Endothelial cell of umbilical vein (primary cell): ENCODE data around the gene ANAPC7. TPM values are rescaled to one million over a fixed set of nuclear protein-coding genes. Genes with fewer than 3 reads are reported as not detected.

Experiments
- BruUV-seq: library from RNA; stranded (reverse); fragments of 400-500 nt; replicated peaks from 2 replicates; lab custom pipeline; 2021; lab: Mats Ljungman, UMichigan
- CTCF ChIA-PET: fragments of 300-600, 350-600 bp; sonication (Branson Sonifier 250); formaldehyde crosslinking; loops from one replicate; lab custom pipeline; 2021; ENCODE audit warnings: antibody characterized with exemption, inconsistent platforms; lab: Charles Lee
- POLR2A ChIA-PET: fragments of 300-600, 350-600 bp; sonication (Branson Sonifier 250); formaldehyde crosslinking; loops from one replicate; lab custom pipeline; 2021; ENCODE audit warnings: antibody characterized with exemption, inconsistent platforms; lab: Charles Lee
- DNase-seq: peaks from one replicate; pipeline ENCODE4 v3.0.0-alpha.2; 2011; ENCODE audit warnings: low read depth, low spot score
- FAIRE-seq: peaks from 2 replicates; lab custom pipeline; 2011; peaks lifted over from hg19 to GRCh38; lab: Jason Lieb, UNC
- H2AFZ ChIP-seq: 2 replicates; pipeline ENCODE4 v1.6.0; 2012; ENCODE audit warnings: low read depth, low read length, control low read depth, inconsistent platforms
- H3K27ac ChIP-seq: 2 replicates; pipeline ENCODE4 v1.5.1; 2011; ENCODE audit warnings: low read depth, mild to moderate bottlenecking, control low read depth, low read length, moderate library complexity; ENCODE audit not compliant: insufficient read depth
- H3K27me3 ChIP-seq, 2 experiments: 2 replicates each; pipeline versions ENCODE4 v1.6.0 to v1.6.1; 2011; ENCODE audit warnings: low read length in 2 of 2, mixed read lengths in 1 of 2; ENCODE audit not compliant: control insufficient read depth in 2 of 2, insufficient read depth in 2 of 2
- H3K36me3 ChIP-seq, 2 experiments: 2 replicates in 1 of 2; 3 replicates in 1 of 2; pipeline ENCODE4 v1.5.1; 2011; ENCODE audit warnings: low read length in 2 of 2, mild to moderate bottlenecking in 1 of 2, moderate library complexity in 1 of 2; ENCODE audit not compliant: control insufficient read depth in 2 of 2, insufficient read depth in 2 of 2; ENCODE audit errors: extremely low read depth in 1 of 2
- H3K4me1 ChIP-seq: 3 replicates; pipeline ENCODE4 v1.5.1; 2011; ENCODE audit warnings: mild to moderate bottlenecking, low read length; ENCODE audit not compliant: control insufficient read depth, insufficient read depth; ENCODE audit errors: extremely low read depth
- H3K4me2 ChIP-seq: 2 replicates; pipeline ENCODE4 v1.6.1; 2011; ENCODE audit warnings: low read length, control low read depth, mixed read lengths; ENCODE audit not compliant: insufficient read depth
- H3K4me3 ChIP-seq, 3 experiments: fragments of 200-600 bp in 1 of 3; sonication (generic), shearing (Covaris generic) in 1 of 3; replicated peaks in 1 of 3; 2 replicates each; pipeline ENCODE4 v1.5.1; 2011 to 2016; ENCODE audit warnings: control low read depth in 3 of 3, low read length in 3 of 3, mild to moderate bottlenecking in 2 of 3, inconsistent platforms in 1 of 3, low read depth in 1 of 3, moderate library complexity in 1 of 3; ENCODE audit not compliant: insufficient read depth in 1 of 3
- H3K79me2 ChIP-seq: 2 replicates; pipeline ENCODE4 v1.6.0; 2012; ENCODE audit warnings: low read length, inconsistent platforms; ENCODE audit not compliant: control insufficient read depth, insufficient read depth
- H3K9ac ChIP-seq: replicated peaks from 2 replicates; pipeline ENCODE3; 2011; ENCODE audit warnings: low read length, control low read depth; ENCODE audit not compliant: insufficient read depth; ENCODE audit errors: extremely low read depth
- H3K9me1 ChIP-seq: replicated peaks from 3 replicates; pipeline ENCODE4 v1.6.0; 2011; ENCODE audit warnings: mild to moderate bottlenecking, low read length; ENCODE audit not compliant: control insufficient read depth, insufficient read depth; ENCODE audit errors: extremely low read depth
- H3K9me3 ChIP-seq: replicated peaks from 2 replicates; pipeline ENCODE4 v1.5.1; 2012; ENCODE audit warnings: low read length, inconsistent platforms; ENCODE audit not compliant: control insufficient read depth, insufficient read depth
- H4K20me1 ChIP-seq: replicated peaks from 2 replicates; pipeline ENCODE3; 2011; ENCODE audit warnings: mild to moderate bottlenecking, low read length; ENCODE audit not compliant: control insufficient read depth, insufficient read depth; ENCODE audit errors: extremely low read depth
- EZH2 ChIP-seq: IDR thresholded peaks from 2 replicates; pipeline ENCODE4 v1.6.1; 2012; ENCODE audit warnings: borderline replicate concordance, low read depth, mild to moderate bottlenecking, moderate library complexity, low read length, inconsistent platforms; ENCODE audit not compliant: severe bottlenecking
- FOS ChIP-seq: IDR thresholded peaks from 2 replicates; pipeline ENCODE4 v1.6.1; 2011; ENCODE audit warnings: mild to moderate bottlenecking, low read length, moderate library complexity, borderline replicate concordance; ENCODE audit not compliant: insufficient read depth
- GATA2 ChIP-seq: IDR thresholded peaks from 2 replicates; pipeline ENCODE4 v1.7.0; 2011; ENCODE audit warnings: low read depth, mild to moderate bottlenecking, moderate library complexity, mixed read lengths, low read length; ENCODE audit not compliant: insufficient read length, insufficient read depth
- JUN ChIP-seq: IDR thresholded peaks from 2 replicates; pipeline ENCODE4 v1.6.1; 2011; ENCODE audit warnings: borderline replicate concordance, low read depth; ENCODE audit not compliant: insufficient read length, insufficient read depth
- MYC ChIP-seq: IDR thresholded peaks from one replicate; pipeline ENCODE4 v1.6.1; 2011; ENCODE audit warnings: mild to moderate bottlenecking, low read depth, low read length
- POLR2A ChIP-seq: IDR thresholded peaks from 2 replicates; pipeline ENCODE4 v1.6.1; 2012; ENCODE audit warnings: low read depth, mild to moderate bottlenecking, control low read depth, low read length
- POLR2AphosphoS5 ChIP-seq: IDR thresholded peaks from 2 replicates; pipeline ENCODE4 v1.6.1; 2012; ENCODE audit warnings: low read depth, mild to moderate bottlenecking, control low read depth, low read length, moderate library complexity; ENCODE audit not compliant: insufficient read depth
- dilution Hi-C: fragments of 300-500 bp; cut with MboI; formaldehyde crosslinking; loops from one replicate; pipeline ENCODE4 v1.15.0; 2019; ENCODE audit warnings: low sequenced_read_pairs; ENCODE audit not compliant: extremely low pct_ligation_motif_present
- intact Hi-C: fragments of 100-400 bp; cut with micrococcal nuclease; formaldehyde crosslinking; loops from one replicate; pipeline ENCODE4 v1.10.0; 2022
- polyA plus RNA-seq, 4 experiments: library from polyadenylated mRNA; depleted of rRNA in 3 of 4; stranded (reverse) in 3 of 4; unstranded in 1 of 4; fragments of >200 nt; gene quantifications; 2 replicates each; pipeline versions ENCODE4 v1.2.1 to v1.2.3, GENCODE V29; 2011 to 2012; ENCODE audit warnings: missing spikeins in 1 of 4
- total RNA-seq: library from RNA; stranded (reverse); gene quantifications from 2 replicates; pipeline ENCODE4 v1.2.3, GENCODE V29; 2021
- TF ChIP-seq, protein P1 (sequence below): IDR thresholded peaks from 2 replicates; pipeline ENCODE4 v1.6.1; 2011; ENCODE audit not compliant: insufficient read depth, insufficient read length
- TF ChIP-seq, protein P2 (sequence below), 2 donors: IDR thresholded peaks; 1 replicate in 1 of 2; 2 replicates in 1 of 2; pipeline ENCODE4 v1.5.1; 2011; ENCODE audit warnings: low read length in 2 of 2, mild to moderate bottlenecking in 2 of 2, moderate library complexity in 2 of 2, control low read depth in 1 of 2, inconsistent platforms in 1 of 2, low read depth in 1 of 2; ENCODE audit not compliant: insufficient read depth in 1 of 2; ENCODE audit errors: extremely low read depth in 1 of 2

ANAPC7 gene
- total and polyA plus RNA-seq, 2 donors (not counting 3 experiments of a cell fraction or from before 2014, with no cell fraction given), result 54.2 to 89.0 TPM

DNA sequence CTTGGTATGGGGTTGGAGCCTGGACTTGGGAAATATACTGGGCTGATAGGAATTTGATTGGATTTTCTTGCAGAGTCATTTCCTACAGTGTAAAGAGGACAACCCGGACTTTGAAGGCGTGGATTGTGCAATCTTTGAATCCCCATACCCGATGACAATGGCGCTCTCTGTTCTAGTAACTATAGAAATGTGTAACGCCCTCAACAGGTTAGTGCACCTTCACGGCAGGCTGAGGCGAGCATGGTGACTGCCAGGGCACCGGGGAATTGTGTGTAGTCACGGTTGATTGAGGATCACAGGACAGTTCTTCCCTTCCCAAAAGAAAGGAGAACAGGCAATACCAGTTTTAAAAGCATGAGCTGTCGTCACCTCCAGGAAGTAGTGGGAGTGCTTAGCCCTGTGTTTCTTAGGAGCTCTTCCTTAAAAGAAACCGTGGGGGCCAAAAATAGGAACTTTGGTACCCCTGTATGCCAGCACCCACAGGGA is 58.3 kb downstream of the ANAPC7 start:
- FAIRE-seq, result no peak

More for the DNA sequence above, 58.3 kb downstream of the ANAPC7 start:
- Histone ChIP-seq H3K9me1 (no peaks in the 10 kb centered on the region), H3K4me1 (no peaks in the 10 kb centered on the region), H3K27me3 (no peaks in the 10 kb centered on the region), H3K27ac (no peak overlapping the region), H3K36me3 (peaks cover 48 to 65% of the 10 kb centered on the region in 2 experiments), H3K9ac (no peak overlapping the region), H3K4me3 (no peak overlapping the region), H3K79me2 (no peaks in the 10 kb centered on the region), H3K9me3 (no peaks in the 10 kb centered on the region), H4K20me1 (no peaks in the 10 kb centered on the region), H2AFZ (no peak overlapping the region), H3K4me2 (no peak overlapping the region)
- CTCF ChIA-PET, result interaction anchor here (0.6 kb wide), 1 partner anchor 19 kb away, joined by 3 read pairs; no protein-coding TSS in a partner anchor
- BruUV-seq, result no TSS peak
- dilution Hi-C loops (no loop called here), intact Hi-C loops (no loop called here)
- DNase-seq, result no peak
- TF ChIP-seq MYC (no peak), POLR2AphosphoS5 (no peak), POLR2A (no peak), EZH2 (no peak), JUN (no peak), GATA2 (no peak), FOS (no peak)
- TF ChIP-seq, protein P1, sequence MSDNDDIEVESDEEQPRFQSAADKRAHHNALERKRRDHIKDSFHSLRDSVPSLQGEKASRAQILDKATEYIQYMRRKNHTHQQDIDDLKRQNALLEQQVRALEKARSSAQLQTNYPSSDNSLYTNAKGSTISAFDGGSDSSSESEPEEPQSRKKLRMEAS, result no peak
- TF ChIP-seq, protein P2, sequence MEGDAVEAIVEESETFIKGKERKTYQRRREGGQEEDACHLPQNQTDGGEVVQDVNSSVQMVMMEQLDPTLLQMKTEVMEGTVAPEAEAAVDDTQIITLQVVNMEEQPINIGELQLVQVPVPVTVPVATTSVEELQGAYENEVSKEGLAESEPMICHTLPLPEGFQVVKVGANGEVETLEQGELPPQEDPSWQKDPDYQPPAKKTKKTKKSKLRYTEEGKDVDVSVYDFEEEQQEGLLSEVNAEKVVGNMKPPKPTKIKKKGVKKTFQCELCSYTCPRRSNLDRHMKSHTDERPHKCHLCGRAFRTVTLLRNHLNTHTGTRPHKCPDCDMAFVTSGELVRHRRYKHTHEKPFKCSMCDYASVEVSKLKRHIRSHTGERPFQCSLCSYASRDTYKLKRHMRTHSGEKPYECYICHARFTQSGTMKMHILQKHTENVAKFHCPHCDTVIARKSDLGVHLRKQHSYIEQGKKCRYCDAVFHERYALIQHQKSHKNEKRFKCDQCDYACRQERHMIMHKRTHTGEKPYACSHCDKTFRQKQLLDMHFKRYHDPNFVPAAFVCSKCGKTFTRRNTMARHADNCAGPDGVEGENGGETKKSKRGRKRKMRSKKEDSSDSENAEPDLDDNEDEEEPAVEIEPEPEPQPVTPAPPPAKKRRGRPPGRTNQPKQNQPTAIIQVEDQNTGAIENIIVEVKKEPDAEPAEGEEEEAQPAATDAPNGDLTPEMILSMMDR (IDR thresholded peaks at IDR 0.05; ENCODE audit: extremely low read depth in 1 of 2, insufficient read depth in 1 of 2, low read depth in 1 of 2, low read length in 2 of 2), result no peak
- POLR2A ChIA-PET, result no interaction called here
